Neural progenitor cell (in vitro differentiated cells): ENCODE data around the gene CFAP57. TPM values are rescaled to one million over a fixed set of nuclear protein-coding genes. Genes with fewer than 3 reads are reported as not detected.

Experiments
- DNase-seq: peaks from one replicate; pipeline ENCODE4 v3.0.0-alpha.2; 2016; ENCODE audit warnings: low spot score
- H2AFZ ChIP-seq: fragments of 200-600 bp; sonication (generic); replicated peaks from 2 replicates; pipeline ENCODE4 v1.6.1; 2016; ENCODE audit warnings: antibody characterized with exemption
- H3F3A ChIP-seq: fragments of 200-600 bp; sonication (generic); 2 replicates; pipeline ENCODE4 v1.6.1; 2016; ENCODE audit warnings: antibody characterized with exemption, low read depth
- H3K27ac ChIP-seq: fragments of 200-600 bp; sonication (generic); 2 replicates; pipeline ENCODE4 v1.5.1; 2016; ENCODE audit warnings: mild to moderate bottlenecking
- H3K27me3 ChIP-seq: fragments of 200-600 bp; sonication (generic); 2 replicates; pipeline ENCODE4 v1.6.1; 2016; ENCODE audit warnings: mild to moderate bottlenecking, moderate library complexity
- H3K36me3 ChIP-seq: fragments of 200-600 bp; sonication (generic); 2 replicates; pipeline ENCODE4 v1.5.1; 2016
- H3K4me1 ChIP-seq: fragments of 200-600 bp; sonication (generic); 2 replicates; pipeline ENCODE4 v1.6.1; 2016; ENCODE audit warnings: mixed run types
- H3K4me2 ChIP-seq: fragments of 200-600 bp; sonication (generic); 2 replicates; pipeline ENCODE4 v1.6.1; 2016
- H3K4me3 ChIP-seq: fragments of 200-600 bp; sonication (generic); 2 replicates; pipeline ENCODE4 v1.5.1; 2016
- H3K79me2 ChIP-seq: fragments of 200-600 bp; sonication (generic); 2 replicates; pipeline ENCODE4 v1.6.1; 2016; ENCODE audit warnings: low read depth
- H3K9ac ChIP-seq: fragments of 200-600 bp; sonication (generic); 2 replicates; pipeline ENCODE4 v1.6.1; 2016
- H3K9me3 ChIP-seq: fragments of 200-600 bp; sonication (generic); 2 replicates; pipeline ENCODE4 v1.5.1; 2016; ENCODE audit warnings: low read depth
- H4K20me1 ChIP-seq: fragments of 200-600 bp; sonication (generic); 2 replicates; pipeline ENCODE4 v1.6.1; 2016; ENCODE audit warnings: low read depth
- H3K27ac Mint-ChIP-seq: 3 replicates; pipeline ENCODE4 v1.8.0; 2021; ENCODE audit warnings: mixed read lengths
- H3K27me3 Mint-ChIP-seq: 2 replicates; pipeline ENCODE4 v1.8.0; 2022; ENCODE audit warnings: low read depth, mild to moderate bottlenecking, inconsistent platforms, moderate library complexity, mixed read lengths; ENCODE audit not compliant: insufficient read depth
- H3K36me3 Mint-ChIP-seq: 3 replicates; pipeline ENCODE4 v1.8.0; 2021; ENCODE audit warnings: mixed read lengths
- H3K4me1 Mint-ChIP-seq: 3 replicates; pipeline ENCODE4 v1.8.0; 2021; ENCODE audit warnings: mixed read lengths
- H3K4me3 Mint-ChIP-seq: 3 replicates; pipeline ENCODE4 v1.8.0; 2021; ENCODE audit warnings: mild to moderate bottlenecking, moderate library complexity, mixed read lengths
- H3K9me3 Mint-ChIP-seq: 3 replicates; pipeline ENCODE4 v1.8.0; 2020; ENCODE audit warnings: mixed read lengths
- CTCF ChIP-seq: fragments of 200-600 bp; sonication (generic); IDR thresholded peaks from 2 replicates; pipeline ENCODE4 v1.5.1; 2017; ENCODE audit warnings: antibody characterized with exemption, mild to moderate bottlenecking
- EZH2 ChIP-seq: fragments of 200-600 bp; sonication (generic); IDR thresholded peaks from 2 replicates; pipeline ENCODE4 v1.6.1; 2017; ENCODE audit warnings: antibody characterized with exemption, mild to moderate bottlenecking, moderate library complexity
- EZH2phosphoT487 ChIP-seq: fragments of 200-600 bp; sonication (generic); IDR thresholded peaks from 2 replicates; pipeline ENCODE4 v1.6.1; 2017; ENCODE audit warnings: antibody characterized with exemption
- total RNA-seq: library from RNA; depleted of rRNA; stranded (reverse); fragments of >200 nt; gene quantifications from 2 replicates; pipeline ENCODE4 v1.2.3, GENCODE V29; 2015; ENCODE audit warnings: low replicate concordance

CFAP57 gene
- total RNA-seq, 1 donor from 2014 or later: 0.97 TPM

GRCh38 chr1:43214501-43215444 is 42.6 kb downstream of the CFAP57 start:
- H3K9me3 ChIP-seq: no peaks in the 10 kb centered on the region
- no peaks in the 10 kb centered on the region for H3K36me3 ChIP-seq
- H3F3A ChIP-seq: no peaks in the 10 kb centered on the region
- H2AFZ ChIP-seq: no peak overlapping the region
- H3K9ac ChIP-seq: no peak overlapping the region
- no peak overlapping the region for H3K27ac ChIP-seq
- no peaks in the 10 kb centered on the region for H4K20me1 ChIP-seq
- Mint-ChIP-seq H3K27me3 (peaks cover 4% of the 10 kb centered on the region), H3K4me1 (no peaks in the 10 kb centered on the region), H3K4me3 (no peak overlapping the region), H3K36me3 (no peaks in the 10 kb centered on the region), H3K9me3 (no peaks in the 10 kb centered on the region), H3K27ac (no peak overlapping the region)
- H3K4me3 ChIP-seq: no peak overlapping the region
- no peaks in the 10 kb centered on the region for H3K27me3 ChIP-seq
- TF ChIP-seq EZH2phosphoT487 (no peak), CTCF (no peak), EZH2 (no peak)
- DNase-seq: no peak
- H3K79me2 ChIP-seq: no peaks in the 10 kb centered on the region
- H3K4me2 ChIP-seq: no peak overlapping the region
- no peaks in the 10 kb centered on the region for H3K4me1 ChIP-seq

- H2AFZ ChIP-seq: no peak overlapping the region
- H3K4me3 ChIP-seq: no peak overlapping the region
- no peak for DNase-seq
- no peaks in the 10 kb centered on the region for H3K79me2 ChIP-seq
- H3K27ac ChIP-seq: no peak overlapping the region
- no peaks in the 10 kb centered on the region for H3K36me3 ChIP-seq
- H3F3A ChIP-seq: no peaks in the 10 kb centered on the region
- H3K9me3 Mint-ChIP-seq: no peaks in the 10 kb centered on the region
- no peaks in the 10 kb centered on the region for H3K36me3 Mint-ChIP-seq
- no peak overlapping the region for H3K9ac ChIP-seq
- TF ChIP-seq EZH2phosphoT487 (no peak), CTCF (no peak), EZH2 (no peak)
- no peak overlapping the region for H3K4me3 Mint-ChIP-seq
- H3K4me1 Mint-ChIP-seq: no peaks in the 10 kb centered on the region
- H3K27me3 ChIP-seq: no peaks in the 10 kb centered on the region
- no peaks in the 10 kb centered on the region for H3K9me3 ChIP-seq
- H4K20me1 ChIP-seq: no peaks in the 10 kb centered on the region
- H3K27me3 Mint-ChIP-seq: peaks cover 10% of the 10 kb centered on the region
- no peak overlapping the region for H3K4me2 ChIP-seq
- H3K4me1 ChIP-seq: no peaks in the 10 kb centered on the region
- H3K27ac Mint-ChIP-seq: no peak overlapping the region
Measured at GRCh38 chr1:43217747-43218146, 45.6 kb downstream of the CFAP57 start.

- no peaks in the 10 kb centered on the region for H3K27me3 ChIP-seq
- peaks cover 10% of the 10 kb centered on the region for H3K27me3 Mint-ChIP-seq
- no peak for TF ChIP-seq EZH2phosphoT487
- no peak for TF ChIP-seq CTCF
- TF ChIP-seq EZH2: no peak
Measured at GRCh38 chr1:43220905-43221778, 49.0 kb downstream of the CFAP57 start.

More at GRCh38 chr1:43220905-43221778, 49.0 kb downstream of the CFAP57 start:
- H4K20me1 ChIP-seq: no peaks in the 10 kb centered on the region
- no peak overlapping the region for H3K4me3 Mint-ChIP-seq
- no peaks in the 10 kb centered on the region for H3K9me3 Mint-ChIP-seq
- no peaks in the 10 kb centered on the region for H3K79me2 ChIP-seq
- H3K27ac Mint-ChIP-seq: no peak overlapping the region
- H2AFZ ChIP-seq: no peak overlapping the region
- H3F3A ChIP-seq: no peaks in the 10 kb centered on the region
- H3K36me3 Mint-ChIP-seq: no peaks in the 10 kb centered on the region
- H3K4me3 ChIP-seq: no peak overlapping the region
- DNase-seq: no peak
- H3K36me3 ChIP-seq: no peaks in the 10 kb centered on the region
- H3K9me3 ChIP-seq: no peaks in the 10 kb centered on the region
- H3K4me1 ChIP-seq: no peaks in the 10 kb centered on the region
- no peak overlapping the region for H3K27ac ChIP-seq
- no peaks in the 10 kb centered on the region for H3K4me1 Mint-ChIP-seq
- no peak overlapping the region for H3K4me2 ChIP-seq
- no peak overlapping the region for H3K9ac ChIP-seq
